GM12892 (cell line): ENCODE results near the gene PRICKLE2.

ENCODE experiments used
- POLR2A ChIP-seq: IDR thresholded peaks from 2 replicates; pipeline ENCODE4 v1.6.1; 2011; ENCODE audit warnings: low read depth, low read length, control low read depth
- TAF1 ChIP-seq: IDR thresholded peaks from 2 replicates; pipeline ENCODE4 v1.6.1; 2011; ENCODE audit warnings: low read depth, mild to moderate bottlenecking, control low read depth, low read length, borderline replicate concordance

DNA sequence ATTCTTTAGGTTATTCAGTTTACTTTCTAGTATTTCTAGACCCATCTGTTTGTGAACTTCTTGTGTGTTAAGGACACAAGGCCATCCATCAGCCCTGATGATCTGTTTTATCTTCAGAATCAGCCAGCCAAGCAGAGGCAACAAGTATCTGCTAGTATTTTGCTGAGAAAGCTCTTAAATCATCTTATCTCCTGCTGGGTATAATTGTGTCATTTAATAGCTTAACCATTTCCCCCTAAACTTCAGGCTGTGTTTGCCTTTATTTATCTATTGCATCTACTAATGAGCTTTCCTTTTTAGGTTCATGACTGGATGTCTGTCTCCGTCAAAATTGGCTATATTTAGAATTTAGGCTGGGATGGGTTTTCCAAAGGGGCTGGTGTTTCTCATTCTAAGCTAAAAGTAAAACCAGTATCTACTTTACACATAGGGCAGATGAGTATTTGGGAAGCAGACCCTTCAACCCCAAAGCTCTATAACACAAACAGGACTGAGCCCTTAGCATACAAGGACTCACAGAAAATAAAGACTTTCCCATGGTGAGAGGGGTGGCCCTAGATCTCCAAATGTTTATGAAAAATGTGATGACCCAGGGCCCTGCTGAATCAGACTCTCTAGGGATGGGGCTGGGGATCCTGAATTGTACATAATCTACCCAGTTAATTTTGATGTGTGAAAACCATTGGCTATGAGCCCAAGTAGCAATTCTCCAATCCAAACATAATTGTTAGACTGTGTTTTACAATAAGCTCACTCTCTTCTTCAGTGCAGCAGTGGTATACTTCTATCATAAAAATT, 136.7 kb downstream of the PRICKLE2 start:
- TF ChIP-seq POLR2A (no peak), TAF1 (no peak)
